ENCODE data around the gene TNS3. TPM values are rescaled to one million over a fixed set of nuclear protein-coding genes. Genes with fewer than 3 reads are reported as not detected.
A peak's percentile ranks its signal among the peaks of the same experiment; 100 is the strongest.

Gene TNS3
- total RNA-seq, 3 donors from 2014 or later, result 69.1 to 98.9 (median 69.9) TPM

- H3K9me3 ChIP-seq, result no peaks in the 10 kb centered on the region
- no peak overlapping the region for H3K4me3 ChIP-seq
- H3K36me3 ChIP-seq (ENCODE audit: low read depth), result no peaks in the 10 kb centered on the region
- no peaks in the 10 kb centered on the region for H3K4me1 ChIP-seq (ENCODE audit: low read depth)
- no peak for ATAC-seq
- TF ChIP-seq CTCF (IDR thresholded peaks at IDR 0.05), result no peak
- intact Hi-C loops (cut with DNase I, micrococcal nuclease), result no loop called here
- no peak for DNase-seq
Measured at GRCh38 chr7:47304727-47305719, 276.9 kb downstream of the TNS3 start.

GRCh38 chr7:47303695-47304453 is 278.0 kb downstream of the TNS3 start:
- Histone ChIP-seq H3K36me3 (ENCODE audit: low read depth) (no peaks in the 10 kb centered on the region), H3K4me1 (ENCODE audit: low read depth) (no peaks in the 10 kb centered on the region), H3K9me3 (no peaks in the 10 kb centered on the region), H3K4me3 (no peak overlapping the region)
- ATAC-seq (peak; percentile 7), DNase-seq (no peak)
- intact Hi-C loops (cut with DNase I, micrococcal nuclease), result no loop called here
- TF ChIP-seq CTCF (IDR thresholded peaks at IDR 0.05), result no peak

GRCh38 chr7:47303014-47303694 is 278.8 kb downstream of the TNS3 start:
- no peaks in the 10 kb centered on the region for H3K36me3 ChIP-seq (ENCODE audit: low read depth)
- no peak for DNase-seq

GRCh38 chr7:47302560-47302959 is 279.4 kb downstream of the TNS3 start:
- H3K4me3 ChIP-seq, result no peak overlapping the region
- DNase-seq, result no peak
- H3K9me3 ChIP-seq, result no peaks in the 10 kb centered on the region
- intact Hi-C loops (cut with DNase I, micrococcal nuclease), result no loop called here
- ATAC-seq, result peak; percentile 10
- no peaks in the 10 kb centered on the region for H3K4me1 ChIP-seq (ENCODE audit: low read depth)
- TF ChIP-seq CTCF (IDR thresholded peaks at IDR 0.05), result no peak
- H3K36me3 ChIP-seq (ENCODE audit: low read depth), result no peaks in the 10 kb centered on the region

More at GRCh38 chr7:47303014-47303694, 278.8 kb downstream of the TNS3 start:
- intact Hi-C loops (cut with DNase I, micrococcal nuclease), result no loop called here
- no peak for TF ChIP-seq CTCF (IDR thresholded peaks at IDR 0.05)
- Histone ChIP-seq H3K9me3 (no peaks in the 10 kb centered on the region), H3K4me3 (no peak overlapping the region), H3K4me1 (ENCODE audit: low read depth) (no peaks in the 10 kb centered on the region)
- peak; percentile 12 for ATAC-seq

GRCh38 chr7:47301657-47302295 is 280.1 kb downstream of the TNS3 start:
- intact Hi-C loops (cut with DNase I, micrococcal nuclease), result no loop called here
- DNase-seq (no peak), ATAC-seq (no peak)
- TF ChIP-seq CTCF (IDR thresholded peaks at IDR 0.05), result no peak
- Histone ChIP-seq H3K4me3 (no peak overlapping the region), H3K4me1 (ENCODE audit: low read depth) (no peaks in the 10 kb centered on the region), H3K36me3 (ENCODE audit: low read depth) (no peaks in the 10 kb centered on the region), H3K9me3 (no peaks in the 10 kb centered on the region)

Measured in mucosa of descending colon (tissue), 3 donors.